Brain (organoid and tissue), 1 donor: ENCODE results near the gene CXCR1. TPM values are rescaled to one million over a fixed set of nuclear protein-coding genes. Genes with fewer than 3 reads are reported as not detected.

Experiments used
- polyA plus RNA-seq: library from polyadenylated mRNA; stranded (reverse); fragments of 350-450 nt; fragmentation: Illumina TruSeq; extraction: RNeasy Lipid Tissue Mini Kit (QIAGEN cat#74804); gene quantifications from one replicate; pipeline ENCODE4 v1.2.3, GENCODE V29; 2015; ENCODE audit warnings: low read depth, low replicate concordance; ENCODE audit not compliant: insufficient read depth

Gene CXCR1
- polyA plus RNA-seq, 1 donor from 2014 or later: 0.49 TPM

Other genes starting within 250 kb of the CXCR1 start
- gene TNS1, start 164.0 kb downstream of the CXCR1 start, polyA plus RNA-seq: 23.1 TPM
- not detected for gene RUFY4, start 97.7 kb downstream of the CXCR1 start, polyA plus RNA-seq
- gene CXCR2, start 40.9 kb downstream of the CXCR1 start, polyA plus RNA-seq: 0.29 TPM
- 169 TPM for gene ARPC2, start 50.2 kb upstream of the CXCR1 start, polyA plus RNA-seq
- gene GPBAR1, start 94.1 kb upstream of the CXCR1 start, polyA plus RNA-seq: 0.39 TPM
- gene AAMP, start 103.2 kb upstream of the CXCR1 start, polyA plus RNA-seq: 115 TPM
- gene PNKD, start 103.6 kb upstream of the CXCR1 start, polyA plus RNA-seq: 119 TPM
- 58.7 TPM for gene TMBIM1, start 125.5 kb upstream of the CXCR1 start, polyA plus RNA-seq
- gene CATIP, start 189.9 kb upstream of the CXCR1 start, polyA plus RNA-seq: not detected
- 1.7 TPM for gene SLC11A1, start 215.3 kb upstream of the CXCR1 start, polyA plus RNA-seq
- gene CTDSP1, start 232.9 kb upstream of the CXCR1 start, polyA plus RNA-seq: 44.4 TPM